ENCODE data around the gene CEACAM18.

DNA sequence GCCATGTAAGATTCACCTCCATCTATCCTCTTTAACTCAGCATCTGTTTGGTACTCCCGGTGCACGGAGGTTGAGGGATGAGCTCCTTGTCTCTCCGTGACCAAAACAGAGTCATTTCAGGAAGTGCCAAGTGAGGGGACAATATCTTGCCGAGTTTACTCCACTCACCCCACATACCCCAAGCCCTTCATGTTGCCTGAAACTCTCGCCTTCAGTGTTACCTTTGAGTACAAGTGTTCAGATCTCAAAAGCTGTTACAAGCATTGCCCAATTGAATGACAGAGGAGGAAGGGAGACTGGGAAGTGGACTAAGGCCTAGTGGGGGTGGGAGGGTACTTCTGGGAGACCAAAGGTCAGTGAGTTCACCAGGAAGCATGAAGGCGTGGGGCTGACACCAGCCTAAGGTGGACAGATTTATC is 29.3 kb downstream of the CEACAM18 start:
- TF ChIP-seq, protein P1, sequence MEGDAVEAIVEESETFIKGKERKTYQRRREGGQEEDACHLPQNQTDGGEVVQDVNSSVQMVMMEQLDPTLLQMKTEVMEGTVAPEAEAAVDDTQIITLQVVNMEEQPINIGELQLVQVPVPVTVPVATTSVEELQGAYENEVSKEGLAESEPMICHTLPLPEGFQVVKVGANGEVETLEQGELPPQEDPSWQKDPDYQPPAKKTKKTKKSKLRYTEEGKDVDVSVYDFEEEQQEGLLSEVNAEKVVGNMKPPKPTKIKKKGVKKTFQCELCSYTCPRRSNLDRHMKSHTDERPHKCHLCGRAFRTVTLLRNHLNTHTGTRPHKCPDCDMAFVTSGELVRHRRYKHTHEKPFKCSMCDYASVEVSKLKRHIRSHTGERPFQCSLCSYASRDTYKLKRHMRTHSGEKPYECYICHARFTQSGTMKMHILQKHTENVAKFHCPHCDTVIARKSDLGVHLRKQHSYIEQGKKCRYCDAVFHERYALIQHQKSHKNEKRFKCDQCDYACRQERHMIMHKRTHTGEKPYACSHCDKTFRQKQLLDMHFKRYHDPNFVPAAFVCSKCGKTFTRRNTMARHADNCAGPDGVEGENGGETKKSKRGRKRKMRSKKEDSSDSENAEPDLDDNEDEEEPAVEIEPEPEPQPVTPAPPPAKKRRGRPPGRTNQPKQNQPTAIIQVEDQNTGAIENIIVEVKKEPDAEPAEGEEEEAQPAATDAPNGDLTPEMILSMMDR (IDR thresholded peaks at IDR 0.05), result no peak
- TF ChIP-seq POLR2AphosphoS5 (IDR thresholded peaks at IDR 0.05), result no peak
- no peak for TF ChIP-seq POLR2A (IDR thresholded peaks at IDR 0.05; ENCODE audit: low read depth)
